Skeletal muscle satellite cell (primary cell): ENCODE measurements around the gene ARMC2.
"Not testable (repeated sequence)": the region's sequence is repeated elsewhere in the genome, so short reads cannot be mapped to it uniquely, and the experiment has no call there.

Source experiments
- H3K27me3 ChIP-seq: 2 replicates; pipeline ENCODE4 v1.7.0; 2013; ENCODE audit warnings: low read length; ENCODE audit not compliant: control insufficient read depth, insufficient read depth
- H3K36me3 ChIP-seq: 2 replicates; pipeline ENCODE4 v1.7.0; 2013; ENCODE audit warnings: mild to moderate bottlenecking, control low read depth, low read length; ENCODE audit not compliant: insufficient read depth
- H3K4me1 ChIP-seq: 2 replicates; pipeline ENCODE4 v1.7.0; 2013; ENCODE audit warnings: low read length; ENCODE audit not compliant: control insufficient read depth, insufficient read depth
- H3K4me2 ChIP-seq: 2 replicates; pipeline ENCODE4 v1.7.0; 2013; ENCODE audit warnings: mild to moderate bottlenecking, low read length
- H3K4me3 ChIP-seq: 2 replicates; pipeline ENCODE4 v1.7.0; 2013; ENCODE audit warnings: low read length
- H3K9ac ChIP-seq: 2 replicates; pipeline ENCODE4 v1.7.0; 2013; ENCODE audit warnings: mild to moderate bottlenecking, low read depth, low read length, moderate library complexity
- H3K9me3 ChIP-seq: replicated peaks from 2 replicates; pipeline ENCODE4 v1.7.0; 2013; ENCODE audit warnings: mild to moderate bottlenecking, control low read depth, low read length

ARMC2 gene

DNA sequence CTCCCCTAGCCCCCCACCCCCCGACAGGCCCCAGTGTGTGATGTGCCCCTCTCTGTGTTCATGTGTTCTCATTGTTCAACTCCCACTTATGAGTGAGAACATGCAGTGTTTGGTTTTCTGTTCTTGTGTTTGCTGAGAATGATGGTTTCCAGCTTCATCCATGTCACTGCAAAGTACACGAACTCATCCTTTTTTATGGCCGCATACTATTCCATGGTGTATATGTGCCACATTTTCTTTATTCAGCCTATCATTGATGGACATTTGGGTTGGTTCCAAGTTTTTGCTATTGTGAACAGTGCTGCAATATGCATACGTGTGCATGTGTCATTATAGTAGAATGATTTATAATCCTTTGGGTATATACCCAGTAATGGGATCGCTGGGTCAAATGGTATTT is 42.7 kb downstream of the ARMC2 start:
- H3K4me2 ChIP-seq, H3K9ac ChIP-seq, H3K4me3 ChIP-seq, H3K27me3 ChIP-seq, H3K9me3 ChIP-seq, H3K36me3 ChIP-seq, H3K4me1 ChIP-seq: not testable (repeated sequence)

DNA sequence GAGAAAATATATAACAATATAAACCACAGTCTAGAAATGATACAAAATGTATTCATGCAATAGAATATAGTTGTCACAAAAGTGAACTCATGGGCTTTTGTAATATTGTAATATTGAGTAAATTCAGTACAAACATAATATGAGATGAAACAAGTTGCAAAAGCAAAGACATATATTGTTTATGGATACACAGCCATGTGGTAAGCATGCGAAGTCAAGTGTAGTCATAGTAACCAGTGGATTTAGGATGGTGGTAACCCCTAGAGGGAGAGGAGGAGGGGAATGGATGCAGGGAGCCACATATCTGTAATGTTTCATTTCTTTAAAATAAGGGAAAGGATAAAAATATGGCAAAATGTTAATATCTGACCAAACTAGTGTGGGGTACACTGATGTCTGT is 47.3 kb downstream of the ARMC2 start:
- Histone ChIP-seq H3K4me1 (peaks cover 24% of the 10 kb centered on the region), H3K9ac (peak overlapping the region; percentile 69), H3K27me3 (no peaks in the 10 kb centered on the region)

DNA sequence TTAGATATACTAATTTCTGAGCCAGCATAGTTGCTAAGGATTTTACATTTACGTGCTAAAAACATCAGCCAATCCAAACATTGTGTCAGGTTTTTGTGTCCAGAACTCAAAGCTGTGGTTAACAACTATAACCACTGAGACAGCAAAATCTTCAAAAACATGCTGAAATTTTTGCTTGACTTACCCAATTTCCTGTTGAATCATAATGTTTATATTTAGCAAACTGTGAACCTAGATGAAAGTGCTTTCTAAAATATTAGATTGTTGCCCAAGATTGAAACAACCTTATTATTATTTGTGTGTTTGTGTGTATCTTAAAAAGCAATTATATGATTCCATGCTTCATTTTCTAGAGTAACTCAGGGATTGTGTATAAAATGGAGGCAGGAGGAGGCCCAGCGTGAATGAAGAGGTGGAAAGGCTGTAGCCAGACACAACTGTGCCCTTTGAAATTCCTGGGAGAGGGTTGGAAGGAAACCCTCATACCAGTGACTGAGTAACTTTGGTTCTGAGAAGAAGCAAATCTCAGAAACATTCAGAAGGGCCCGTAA is 48.0 kb downstream of the ARMC2 start:
- H3K9ac ChIP-seq, result peak overlapping the region; percentile 73
- peak overlapping the region; percentile 81 for H3K4me2 ChIP-seq
- H3K4me3 ChIP-seq, result peak overlapping the region; percentile 41
- H3K27me3 ChIP-seq, result no peaks in the 10 kb centered on the region
- no peaks in the 10 kb centered on the region for H3K36me3 ChIP-seq
- no peaks in the 10 kb centered on the region for H3K9me3 ChIP-seq
- H3K4me1 ChIP-seq, result peaks cover 24% of the 10 kb centered on the region

More for the DNA sequence above, 47.3 kb downstream of the ARMC2 start:
- Histone ChIP-seq H3K9me3 (no peaks in the 10 kb centered on the region), H3K4me3 (no peak overlapping the region), H3K4me2 (peak overlapping the region; percentile 81), H3K36me3 (no peaks in the 10 kb centered on the region)

DNA sequence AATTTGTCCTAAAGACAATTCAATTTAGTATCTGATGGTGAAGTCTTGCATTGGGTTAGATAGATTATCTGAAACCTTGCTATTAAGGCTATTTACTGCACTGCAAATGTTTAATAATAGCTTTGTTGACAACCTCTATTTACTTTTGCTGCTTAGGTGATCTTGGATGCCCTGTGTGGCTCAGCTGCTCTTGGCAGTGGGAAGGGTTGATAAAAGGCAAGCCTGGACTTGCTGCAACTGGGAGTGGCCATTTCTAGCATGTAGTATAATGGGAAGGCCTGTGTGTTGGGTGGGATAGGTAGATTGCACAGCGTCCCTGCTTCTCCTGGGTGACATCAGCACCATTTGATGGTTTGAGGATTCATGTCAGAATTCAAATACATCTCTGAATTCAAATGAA is 49.1 kb downstream of the ARMC2 start:
- H3K4me2 ChIP-seq, result no peak overlapping the region
- H3K36me3 ChIP-seq, result no peaks in the 10 kb centered on the region
- no peak overlapping the region for H3K4me3 ChIP-seq
- no peaks in the 10 kb centered on the region for H3K9me3 ChIP-seq
- no peaks in the 10 kb centered on the region for H3K27me3 ChIP-seq
- H3K4me1 ChIP-seq, result peaks cover 30% of the 10 kb centered on the region
- H3K9ac ChIP-seq, result no peak overlapping the region

DNA sequence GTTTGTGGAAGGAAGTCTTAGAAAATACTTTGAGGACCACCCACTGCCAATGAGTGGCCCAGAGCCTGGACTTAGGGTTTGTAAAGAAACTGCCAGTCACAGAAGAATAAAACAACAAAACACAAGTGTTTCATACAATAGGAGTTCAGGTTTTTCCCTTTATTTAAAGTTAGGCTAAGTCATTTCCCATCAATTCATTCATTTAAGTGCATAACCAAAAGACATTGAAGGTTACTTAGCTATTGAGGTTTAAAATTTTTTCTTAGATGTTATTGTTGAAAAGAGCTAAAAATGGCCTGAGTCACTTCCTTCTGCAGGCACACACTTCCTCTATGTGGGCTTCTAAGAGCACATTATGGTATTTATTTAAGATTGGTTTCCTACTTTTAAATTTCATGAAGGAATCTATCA is 54.2 kb downstream of the ARMC2 start:
- H3K9me3 ChIP-seq, result no peaks in the 10 kb centered on the region
- H3K4me1 ChIP-seq, result peaks cover 14% of the 10 kb centered on the region
- H3K9ac ChIP-seq, result no peak overlapping the region
- no peaks in the 10 kb centered on the region for H3K27me3 ChIP-seq
- H3K36me3 ChIP-seq, result no peaks in the 10 kb centered on the region
- no peak overlapping the region for H3K4me3 ChIP-seq
- H3K4me2 ChIP-seq, result no peak overlapping the region

DNA sequence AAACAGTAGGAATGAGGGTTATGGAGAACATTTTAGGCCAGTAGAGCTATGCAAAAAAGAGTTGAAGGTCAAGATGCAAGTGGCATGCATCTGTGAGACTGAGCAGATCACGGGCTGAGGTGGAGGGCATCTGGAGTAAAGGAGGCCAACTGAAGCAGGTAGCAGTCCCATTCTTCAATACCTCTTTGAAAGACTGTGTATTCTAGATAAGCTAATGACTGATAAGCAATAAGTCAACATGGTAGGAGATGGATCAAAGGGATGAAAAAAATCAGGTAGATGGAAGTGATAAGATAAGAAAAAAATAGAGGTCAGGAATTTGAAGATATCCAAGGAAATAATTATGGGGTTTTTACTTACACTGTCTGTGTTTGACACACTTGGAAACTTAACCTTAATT is 55.6 kb downstream of the ARMC2 start:
- Histone ChIP-seq H3K9me3 (no peaks in the 10 kb centered on the region), H3K4me2 (no peak overlapping the region), H3K36me3 (no peaks in the 10 kb centered on the region), H3K4me1 (peaks cover 12% of the 10 kb centered on the region), H3K27me3 (no peaks in the 10 kb centered on the region), H3K4me3 (no peak overlapping the region), H3K9ac (no peak overlapping the region)

DNA sequence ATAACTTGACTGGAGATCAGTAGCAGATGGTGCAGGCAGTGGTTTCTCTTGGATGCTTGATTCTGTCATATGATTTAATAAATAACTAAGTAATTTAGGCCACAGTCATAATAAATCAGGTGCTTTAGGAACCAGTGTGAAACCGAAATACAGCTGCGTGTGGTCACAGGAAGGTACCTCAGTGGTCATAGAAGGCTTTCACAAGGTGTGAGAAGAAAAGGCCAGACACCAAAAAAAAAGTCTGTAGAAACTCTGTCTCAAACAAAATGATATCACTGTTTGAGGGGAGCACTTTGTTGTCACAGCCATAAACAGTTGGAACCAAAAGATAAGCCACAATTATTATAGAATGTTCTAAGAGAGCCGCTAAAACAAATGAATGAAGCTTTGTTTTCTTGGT is 56.5 kb downstream of the ARMC2 start:
- no peaks in the 10 kb centered on the region for H3K27me3 ChIP-seq
- H3K9ac ChIP-seq, result no peak overlapping the region
- H3K9me3 ChIP-seq, result no peaks in the 10 kb centered on the region
- H3K4me3 ChIP-seq, result no peak overlapping the region
- no peak overlapping the region for H3K4me2 ChIP-seq
- no peaks in the 10 kb centered on the region for H3K36me3 ChIP-seq
- H3K4me1 ChIP-seq, result peaks cover 12% of the 10 kb centered on the region

DNA sequence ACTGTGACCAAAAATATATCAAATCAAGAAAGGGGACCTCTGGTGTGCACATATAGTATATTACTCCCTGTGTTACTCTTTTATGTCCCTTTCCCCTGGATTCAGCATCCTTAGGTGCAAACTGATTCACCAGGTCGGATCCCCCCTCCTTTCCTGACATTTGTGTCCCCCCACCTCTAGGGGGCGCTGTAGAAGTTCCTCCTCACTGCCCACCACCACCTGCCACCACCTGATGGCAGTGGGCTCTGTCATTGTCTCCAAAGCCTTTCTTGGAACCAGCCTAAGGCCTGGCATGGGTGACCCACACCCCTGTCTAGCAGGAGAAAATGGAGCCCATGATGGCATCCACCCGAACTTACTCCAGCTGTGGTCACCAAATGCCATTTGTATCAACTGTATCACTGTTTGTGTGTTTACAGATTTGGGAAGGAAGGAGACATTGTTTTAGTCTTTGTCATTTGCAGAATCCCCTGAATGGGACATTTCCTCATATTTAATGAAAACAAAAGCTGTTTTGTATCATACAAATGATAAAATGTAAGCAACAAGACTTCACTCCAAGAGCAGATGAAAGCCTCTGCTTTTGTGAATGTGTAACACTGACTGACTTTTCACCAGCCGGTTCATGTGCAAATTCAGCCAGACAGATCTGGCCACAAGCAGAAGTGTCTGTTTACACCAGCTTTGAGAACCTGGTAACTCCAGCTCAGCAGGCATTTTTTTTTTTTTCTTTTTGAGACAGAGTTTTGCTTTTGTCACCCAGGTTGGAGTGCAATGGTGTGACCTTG is 66.2 kb downstream of the ARMC2 start:
- H3K4me2 ChIP-seq, result no peak overlapping the region
- H3K4me1 ChIP-seq, result no peaks in the 10 kb centered on the region
- no peaks in the 10 kb centered on the region for H3K27me3 ChIP-seq
- H3K9me3 ChIP-seq, result no peaks in the 10 kb centered on the region
- no peak overlapping the region for H3K9ac ChIP-seq
- no peaks in the 10 kb centered on the region for H3K36me3 ChIP-seq
- no peak overlapping the region for H3K4me3 ChIP-seq

DNA sequence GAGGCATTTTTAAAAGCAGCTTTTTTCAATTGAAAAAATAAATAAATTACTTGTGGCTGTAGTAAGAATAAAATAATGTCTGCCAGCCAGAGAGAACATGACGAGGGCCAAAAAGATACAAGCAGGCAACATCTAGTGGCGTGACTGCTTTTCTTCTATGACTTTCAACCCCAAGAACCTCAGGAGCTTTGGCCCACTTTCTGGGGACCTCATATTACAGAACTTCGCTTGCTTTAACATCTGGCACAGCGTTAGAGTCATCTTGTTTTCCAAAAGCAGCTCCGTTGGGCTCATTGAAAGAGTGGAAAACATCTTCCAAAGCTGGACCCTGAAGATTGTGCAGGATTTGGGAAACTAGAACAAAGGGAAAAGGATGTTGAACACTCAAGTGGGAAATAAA is 67.0 kb downstream of the ARMC2 start:
- Histone ChIP-seq H3K4me2 (no peak overlapping the region), H3K27me3 (no peaks in the 10 kb centered on the region), H3K4me1 (no peaks in the 10 kb centered on the region), H3K9me3 (no peaks in the 10 kb centered on the region), H3K36me3 (no peaks in the 10 kb centered on the region), H3K9ac (no peak overlapping the region), H3K4me3 (no peak overlapping the region)

DNA sequence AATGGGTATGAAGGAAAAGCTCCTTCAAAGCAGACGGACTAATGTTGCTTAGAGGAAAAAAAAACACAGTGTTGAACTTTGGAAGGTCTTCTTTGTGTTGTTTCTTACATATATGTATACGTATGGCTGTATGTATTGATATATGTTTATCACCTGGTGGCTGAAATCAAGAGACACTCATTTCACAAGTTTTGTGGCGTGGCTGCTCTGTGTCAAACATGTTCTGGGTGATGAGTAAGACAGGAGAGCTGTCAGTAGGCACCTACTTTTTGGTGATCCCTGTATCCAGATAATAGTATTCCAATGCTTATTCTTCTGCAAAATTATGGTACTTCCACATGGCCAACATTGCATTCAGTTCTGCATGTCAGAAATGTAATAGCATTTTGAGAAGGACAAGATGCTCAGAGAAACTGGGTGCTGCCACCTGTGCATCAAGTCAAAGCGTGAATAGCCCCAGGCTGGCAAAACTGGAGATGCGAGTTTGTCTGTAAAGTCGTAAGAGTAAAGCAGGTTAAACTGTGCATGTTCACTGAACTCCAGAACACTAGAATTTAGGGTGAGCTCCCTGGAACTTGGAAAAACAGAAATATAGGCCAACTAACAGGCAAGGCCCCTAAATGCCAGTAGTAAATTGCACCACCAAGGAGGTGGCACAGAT is 67.9 kb downstream of the ARMC2 start:
- Histone ChIP-seq H3K36me3 (no peaks in the 10 kb centered on the region), H3K4me3 (no peak overlapping the region), H3K27me3 (no peaks in the 10 kb centered on the region), H3K4me2 (no peak overlapping the region), H3K9ac (no peak overlapping the region), H3K4me1 (no peaks in the 10 kb centered on the region), H3K9me3 (no peaks in the 10 kb centered on the region)

DNA sequence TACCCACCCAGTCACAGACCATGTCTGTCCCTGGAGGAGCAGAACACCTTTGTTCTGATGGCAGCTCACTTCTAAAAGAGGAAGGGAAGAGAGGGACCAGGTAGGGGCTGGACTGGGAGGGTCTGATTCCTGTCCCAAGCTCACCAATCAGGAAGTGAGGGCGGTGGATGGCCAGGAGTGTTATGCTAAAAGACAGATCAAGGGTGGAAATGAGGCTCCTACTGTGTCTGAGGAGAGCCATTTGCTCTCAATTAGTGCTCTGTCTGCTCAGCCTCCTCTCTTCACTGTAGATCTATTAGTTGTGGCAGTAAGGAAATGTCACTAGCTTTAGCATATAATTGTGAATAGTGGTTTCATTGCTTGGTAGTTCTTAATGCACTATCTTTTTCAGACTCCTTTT is 72.5 kb downstream of the ARMC2 start:
- H3K27me3 ChIP-seq, result no peaks in the 10 kb centered on the region
- no peaks in the 10 kb centered on the region for H3K9me3 ChIP-seq
- no peak overlapping the region for H3K4me3 ChIP-seq
- no peaks in the 10 kb centered on the region for H3K36me3 ChIP-seq
- H3K9ac ChIP-seq, result no peak overlapping the region
- H3K4me1 ChIP-seq, result peaks cover 5% of the 10 kb centered on the region
- no peak overlapping the region for H3K4me2 ChIP-seq
